Pancreas (tissue), 10 donors: ENCODE results near the gene AKT1S1. TPM values are rescaled to one million over a fixed set of nuclear protein-coding genes. Genes with fewer than 3 reads are reported as not detected.

Experiments
- ATAC-seq, 4 donors: fragments of 200-7000 bp; cut with Tn5 transposase; one replicate each; pipeline versions ENCODE4 v1.8.0 to v1.9.1; 2020; ENCODE audit warnings: mild to moderate bottlenecking in 4 of 4, moderate library complexity in 4 of 4
- DNase-seq, 6 donors: peaks; one replicate each; pipeline ENCODE4 v3.0.0-alpha.2; 2020
- FAIRE-seq: peaks from 2 replicates; lab custom pipeline; 2012; peaks lifted over from hg19 to GRCh38; lab: Jason Lieb, UNC
- H3K27ac ChIP-seq, 4 donors: fragments of 200-600 bp; sonication (generic); 1 replicate in 3 of 4; 2 replicates in 1 of 4; pipeline versions ENCODE4 v1.5.0 to v1.8.0; 2020
- H3K27me3 ChIP-seq, 4 donors: fragments of 200-600 bp; one replicate each; pipeline ENCODE4 v1.8.0; 2021
- H3K36me3 ChIP-seq, 3 donors: fragments of 200-600 bp; sonication (generic) in 1 of 3; one replicate each; pipeline versions ENCODE4 v1.5.0 to v1.8.0; 2020 to 2021
- H3K4me1 ChIP-seq, 3 donors: fragments of 200-600 bp; one replicate each; pipeline ENCODE4 v1.8.0; 2021
- H3K4me3 ChIP-seq, 4 donors: fragments of 200-600 bp; sonication (generic) in 2 of 4; one replicate each; pipeline versions ENCODE4 v1.5.0 to v1.8.0; 2020 to 2021
- H3K9me3 ChIP-seq, 4 donors: fragments of 200-600 bp; one replicate each; pipeline ENCODE4 v1.8.0; 2021
- whole genome bisulfite sequencing, 2 donors: extraction: QIAGEN DNeasy Blood & Tissue Kit; methylation state at CpG; one replicate each; pipeline ENCODE4 v1.1.7; 2013; 5-methylcytosine and 5-hydroxymethylcytosine counted together
- intact Hi-C, 3 donors: fragments of 100-400 bp; cut with DNase I; formaldehyde crosslinking; loops; one replicate each; pipeline versions ENCODE4 v1.11.1 to v1.14.2; 2022
- polyA plus RNA-seq, 2 donors: library from polyadenylated mRNA; stranded (reverse); fragments of 200-250 nt; gene quantifications; one replicate each; pipeline ENCODE4 v1.2.3, GENCODE V29; 2013
- total RNA-seq, 6 donors: library from RNA; stranded (reverse); fragmentation: NEBNext Ultra II Directional in 4 of 6; extraction: Animal tissue kit (Norgen Biotek cat#: 25700) in 4 of 6; gene quantifications; one replicate each; pipeline versions ENCODE4 v1.2.1 to v1.2.4, GENCODE V29; 2021 to 2023
- TF ChIP-seq, protein P1 (sequence below), 4 donors: fragments of 200-600 bp; sonication (generic) in 3 of 4; IDR thresholded peaks; one replicate each; pipeline versions ENCODE4 v1.5.0 to v1.8.0; 2021; ENCODE audit warnings: antibody characterized with exemption in 4 of 4
- donor health status: healthy with polysubstance abuse.
- donor health status: DM: no; HTN: no; CAD: no; lungs with moderate emphysema.
- donor health status: DM: no; HTN: no; CAD: no.
- donor health status: control.
- donor health status: control.
- donor health status: Bipolar disorder and iron deficiency.
- donor health status: DM: yes; HTN: yes; CAD: no.
- donor health status: DM: no; HTN: no; CAD: no.
- donor health status: DM: no; HTN: no; CAD: no.
- donor health status: DM: yes; HTN: yes; CAD: no.

Gene AKT1S1
- total and polyA plus RNA-seq, 8 donors, result 13.8 to 31.1 (median 18.1) TPM

DNA sequence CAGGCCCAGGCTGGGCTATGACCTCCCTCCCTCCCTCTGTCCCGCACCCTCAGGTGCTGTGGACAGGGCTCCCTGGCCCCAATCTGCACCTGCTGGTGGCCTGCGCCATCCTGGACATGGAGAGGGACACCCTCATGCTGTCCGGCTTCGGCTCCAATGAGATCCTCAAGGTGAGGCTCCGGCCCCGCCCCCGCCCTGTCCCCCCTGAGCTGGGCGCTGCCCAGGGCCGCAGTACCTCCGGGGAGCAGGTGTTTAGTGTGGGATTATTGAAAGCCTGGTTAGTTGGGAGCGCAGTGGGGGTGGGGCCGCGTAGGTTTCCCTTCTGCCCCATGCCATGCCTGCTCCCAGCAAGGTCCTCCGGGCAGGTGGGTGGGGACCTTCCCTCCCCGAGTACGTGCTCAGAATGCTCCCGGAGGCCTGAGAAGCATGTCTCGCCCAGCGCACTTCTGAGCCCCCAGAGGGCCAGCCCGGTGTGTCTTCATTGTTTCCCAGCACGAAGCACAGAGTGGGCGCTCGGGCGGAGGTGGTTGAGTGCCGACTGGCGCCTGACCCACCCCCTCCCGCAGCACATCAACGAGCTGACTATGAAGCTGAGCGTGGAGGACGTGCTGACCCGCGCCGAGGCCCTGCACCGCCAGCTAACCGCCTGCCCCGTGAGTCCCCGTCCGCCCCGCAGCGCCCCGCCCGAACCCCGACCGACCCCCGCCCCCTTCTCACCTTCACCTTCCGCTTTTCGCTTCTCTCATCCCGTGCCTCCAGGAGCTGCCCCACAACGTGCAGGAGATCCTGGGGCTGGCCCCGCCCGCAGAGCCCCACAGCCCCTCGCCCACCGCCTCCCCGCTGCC, 10.7 kb upstream of the AKT1S1 start:
- peaks cover 9 to 27% (median 18%) of the 10 kb centered on the region in 3 donors for H3K36me3 ChIP-seq
- H3K27ac ChIP-seq, result no peak overlapping the region
- 45 to 87% methylated on average over 49 to 54 of the region's 54 CpGs for WGBS, 2 donors
- FAIRE-seq, result no peak
- H3K27me3 ChIP-seq, result no peaks in the 10 kb centered on the region
- no peak overlapping the region for H3K4me3 ChIP-seq
- peak in 2 of 6 donors; percentile 20 to 79 for DNase-seq
- no peaks in the 10 kb centered on the region for H3K4me1 ChIP-seq
- ATAC-seq, result no peak
- intact Hi-C loops, result no loop called here
- TF ChIP-seq, protein P1, sequence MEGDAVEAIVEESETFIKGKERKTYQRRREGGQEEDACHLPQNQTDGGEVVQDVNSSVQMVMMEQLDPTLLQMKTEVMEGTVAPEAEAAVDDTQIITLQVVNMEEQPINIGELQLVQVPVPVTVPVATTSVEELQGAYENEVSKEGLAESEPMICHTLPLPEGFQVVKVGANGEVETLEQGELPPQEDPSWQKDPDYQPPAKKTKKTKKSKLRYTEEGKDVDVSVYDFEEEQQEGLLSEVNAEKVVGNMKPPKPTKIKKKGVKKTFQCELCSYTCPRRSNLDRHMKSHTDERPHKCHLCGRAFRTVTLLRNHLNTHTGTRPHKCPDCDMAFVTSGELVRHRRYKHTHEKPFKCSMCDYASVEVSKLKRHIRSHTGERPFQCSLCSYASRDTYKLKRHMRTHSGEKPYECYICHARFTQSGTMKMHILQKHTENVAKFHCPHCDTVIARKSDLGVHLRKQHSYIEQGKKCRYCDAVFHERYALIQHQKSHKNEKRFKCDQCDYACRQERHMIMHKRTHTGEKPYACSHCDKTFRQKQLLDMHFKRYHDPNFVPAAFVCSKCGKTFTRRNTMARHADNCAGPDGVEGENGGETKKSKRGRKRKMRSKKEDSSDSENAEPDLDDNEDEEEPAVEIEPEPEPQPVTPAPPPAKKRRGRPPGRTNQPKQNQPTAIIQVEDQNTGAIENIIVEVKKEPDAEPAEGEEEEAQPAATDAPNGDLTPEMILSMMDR (IDR thresholded peaks at IDR 0.05), result no peak
- no peaks in the 10 kb centered on the region for H3K9me3 ChIP-seq

DNA sequence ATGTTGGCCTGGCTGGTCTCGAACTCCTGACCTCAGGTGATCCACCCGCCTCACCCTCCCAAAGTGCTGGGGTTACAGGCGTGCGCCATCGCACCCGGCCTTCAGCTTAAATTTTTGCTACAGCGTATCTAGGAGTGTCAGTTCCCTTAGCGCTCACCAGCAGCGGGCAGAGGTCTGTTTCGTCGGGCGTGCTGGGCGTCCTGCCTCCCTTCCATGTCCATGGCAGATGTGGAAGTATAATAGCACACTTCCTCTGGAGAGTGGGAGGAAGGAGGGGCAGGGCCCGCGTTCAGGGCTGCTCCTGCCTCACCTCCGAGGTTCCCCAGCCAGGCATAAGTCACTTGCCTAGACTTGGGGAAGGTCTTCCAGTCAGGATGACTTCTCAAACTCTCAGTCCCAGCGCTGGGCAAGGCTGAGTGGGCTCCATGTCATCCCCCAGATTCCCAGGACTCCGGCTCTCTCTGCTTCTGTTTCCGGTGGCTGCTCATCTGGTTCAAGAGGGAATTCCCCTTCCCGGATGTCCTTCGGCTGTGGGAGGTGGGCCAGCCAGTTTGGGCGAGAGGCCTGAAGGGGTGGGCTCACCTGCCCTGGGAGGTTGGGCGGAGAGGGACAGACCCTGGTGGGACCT, 10.0 kb upstream of the AKT1S1 start:
- no peaks in the 10 kb centered on the region for H3K4me1 ChIP-seq
- 75 to 85% methylated on average over 22 to 23 of the region's 23 CpGs for WGBS, 2 donors
- H3K27ac ChIP-seq, result no peak overlapping the region
- ATAC-seq (no peak), FAIRE-seq (no peak), DNase-seq (peak in 1 of 6 donors; percentile 15)
- TF ChIP-seq, protein P1 (IDR thresholded peaks at IDR 0.05), result no peak
- no peak overlapping the region for H3K4me3 ChIP-seq
- H3K9me3 ChIP-seq, result no peaks in the 10 kb centered on the region
- intact Hi-C loops, result no loop called here
- no peaks in the 10 kb centered on the region for H3K27me3 ChIP-seq
- peaks cover 9 to 34% (median 24%) of the 10 kb centered on the region in 3 donors for H3K36me3 ChIP-seq

DNA sequence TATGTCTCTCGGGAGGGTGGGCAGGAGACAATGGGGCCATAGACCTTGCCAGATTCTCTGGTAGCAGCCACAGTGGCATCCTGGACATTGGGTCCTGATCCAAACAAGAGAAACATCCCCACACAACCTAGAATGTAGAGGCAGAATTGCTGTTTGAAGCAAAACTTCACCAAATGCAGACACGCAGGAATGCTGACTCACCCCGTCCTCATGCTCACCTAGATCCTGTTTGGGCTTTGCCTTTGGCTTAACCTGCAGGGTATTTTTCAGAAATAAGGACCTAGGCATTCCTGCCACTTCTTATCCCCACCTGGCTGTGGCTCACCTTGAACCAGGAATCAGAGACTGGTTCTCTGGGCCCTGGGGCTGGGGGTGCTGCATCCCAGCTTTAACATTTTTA, 7.6 kb upstream of the AKT1S1 start:
- H3K9me3 ChIP-seq, result no peaks in the 10 kb centered on the region
- H3K4me1 ChIP-seq, result no peaks in the 10 kb centered on the region
- TF ChIP-seq, protein P1 (IDR thresholded peaks at IDR 0.05), result no peak
- 94 to 96% methylated on average over 3 of the region's 3 CpGs for WGBS, 2 donors
- no peak overlapping the region for H3K4me3 ChIP-seq
- no peak for FAIRE-seq
- no peak for ATAC-seq
- DNase-seq, result no peak
- intact Hi-C loops, result no loop called here
- peaks cover 9 to 56% (median 46%) of the 10 kb centered on the region in 3 donors for H3K36me3 ChIP-seq
- H3K27ac ChIP-seq, result no peak overlapping the region
- no peaks in the 10 kb centered on the region for H3K27me3 ChIP-seq

DNA sequence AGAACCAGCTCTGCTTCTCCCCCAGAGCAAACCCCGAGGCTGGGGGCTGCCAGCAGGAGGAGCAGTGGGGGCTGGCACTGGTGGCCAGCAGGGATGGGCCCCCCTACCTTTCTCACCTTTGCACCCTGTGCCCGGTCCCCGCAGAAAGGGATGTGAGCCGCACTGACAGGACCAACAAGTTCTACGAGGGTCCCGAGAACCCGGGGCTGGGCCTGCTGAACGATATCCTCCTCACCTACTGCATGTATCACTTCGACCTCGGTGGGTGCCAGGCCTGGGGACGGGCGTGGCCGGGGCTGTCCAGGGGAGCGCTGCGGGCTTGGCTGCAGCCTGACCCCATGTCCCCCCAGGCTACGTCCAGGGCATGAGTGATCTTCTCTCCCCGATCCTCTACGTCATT, 7.0 kb upstream of the AKT1S1 start:
- WGBS, 2 donors, result 92 to 95% methylated on average over 18 of the region's 18 CpGs
- TF ChIP-seq, protein P1 (IDR thresholded peaks at IDR 0.05), result no peak
- Histone ChIP-seq H3K27me3 (no peaks in the 10 kb centered on the region), H3K27ac (no peak overlapping the region), H3K9me3 (no peaks in the 10 kb centered on the region), H3K36me3 (peaks cover 9 to 56% (median 46%) of the 10 kb centered on the region in 3 donors), H3K4me3 (no peak overlapping the region), H3K4me1 (no peaks in the 10 kb centered on the region)
- intact Hi-C loops, result no loop called here
- DNase-seq, result peak in 1 of 6 donors; percentile 36
- ATAC-seq, result no peak
- no peak for FAIRE-seq
